Astrocyte of the hippocampus (primary cell): Measurements from ENCODE around the gene GPC5.
A peak's percentile ranks its signal among the peaks of the same experiment; 100 is the strongest.
"Not testable (repeated sequence)": the region's sequence is repeated elsewhere in the genome, so short reads cannot be mapped to it uniquely, and the experiment has no call there.

Experiments
- DNase-seq: peaks from one replicate; pipeline ENCODE4 v3.0.0; 2011; ENCODE audit warnings: low read depth, low spot score

Gene GPC5

DNA sequence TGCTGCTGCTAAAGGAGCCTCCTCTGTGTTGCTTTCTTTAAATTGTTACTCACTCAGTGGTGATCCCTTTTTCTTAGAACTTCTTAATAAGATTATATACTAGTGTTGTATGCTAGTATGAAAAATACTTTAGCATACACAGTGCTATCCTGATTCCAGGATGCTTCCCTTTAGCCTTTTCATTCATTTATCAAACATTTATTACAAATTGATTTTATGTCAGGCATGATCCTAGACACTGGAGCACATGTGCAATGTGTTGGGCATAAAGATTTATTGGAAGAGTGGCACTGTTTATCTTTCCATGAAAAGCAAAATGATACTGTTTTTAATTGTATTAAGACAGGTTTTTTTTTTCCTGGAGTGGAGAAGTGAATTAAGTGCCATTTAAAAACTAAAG, 249.6 kb downstream of the GPC5 start:
- DNase-seq = no peak

DNA sequence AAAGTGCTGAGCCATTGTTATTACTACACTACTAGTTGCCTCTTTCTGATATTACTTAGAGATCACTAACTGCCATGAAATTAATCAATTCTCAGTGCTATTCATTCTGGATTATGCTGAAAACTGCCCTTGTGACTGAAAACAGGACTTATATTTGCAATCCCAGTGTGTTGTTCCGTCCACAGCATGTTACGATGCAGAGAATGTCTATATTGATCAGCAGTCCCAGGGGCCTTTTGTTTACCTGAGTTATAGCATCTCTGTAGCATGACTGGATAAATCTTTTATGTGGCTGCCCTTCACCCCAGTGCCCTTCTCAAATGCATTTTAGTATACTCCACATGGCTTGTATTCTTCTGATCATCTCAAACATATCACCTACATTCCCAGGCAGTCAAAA, 251.0 kb downstream of the GPC5 start:
- DNase-seq = no peak

DNA sequence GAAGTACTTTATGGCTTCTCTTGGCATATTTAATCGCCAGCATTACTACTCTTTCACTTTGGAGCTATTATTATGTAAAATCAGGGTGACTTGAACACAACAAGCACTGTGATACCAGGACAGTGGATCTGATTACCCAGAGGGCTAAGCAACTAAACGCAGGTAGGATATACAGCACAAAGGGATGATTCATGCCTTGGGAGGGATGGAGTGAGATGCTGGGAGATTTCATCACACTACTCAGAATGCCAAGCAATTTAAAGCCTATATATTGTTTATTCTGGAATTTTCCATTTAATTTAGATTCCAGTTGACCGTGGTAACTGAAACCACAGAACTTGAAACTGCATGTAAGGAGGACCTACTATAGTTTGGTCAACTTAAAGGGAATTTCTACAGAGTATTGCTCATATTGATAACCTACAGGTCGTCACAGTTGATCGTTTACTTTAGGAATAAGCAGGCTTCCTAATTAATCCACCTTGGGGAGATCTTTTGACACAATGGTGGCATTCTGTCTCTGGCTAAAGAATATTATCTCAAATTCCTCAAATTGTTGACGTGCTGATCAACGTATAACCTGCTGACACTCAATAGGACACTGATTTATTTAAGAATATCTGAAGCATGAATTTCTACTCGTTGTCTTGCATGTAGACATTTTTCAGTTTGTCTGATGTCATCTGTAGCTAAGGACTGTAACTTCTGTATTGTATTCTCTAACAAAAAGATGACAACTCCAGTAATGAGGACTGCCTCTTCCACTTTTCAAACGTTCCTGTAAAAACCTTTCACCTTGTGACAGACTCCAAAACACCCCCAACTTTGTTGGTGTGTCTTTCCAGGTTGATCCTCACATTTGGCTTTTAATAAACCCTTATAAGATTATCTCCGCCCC, 254.2 kb downstream of the GPC5 start:
- DNase-seq = no peak

DNA sequence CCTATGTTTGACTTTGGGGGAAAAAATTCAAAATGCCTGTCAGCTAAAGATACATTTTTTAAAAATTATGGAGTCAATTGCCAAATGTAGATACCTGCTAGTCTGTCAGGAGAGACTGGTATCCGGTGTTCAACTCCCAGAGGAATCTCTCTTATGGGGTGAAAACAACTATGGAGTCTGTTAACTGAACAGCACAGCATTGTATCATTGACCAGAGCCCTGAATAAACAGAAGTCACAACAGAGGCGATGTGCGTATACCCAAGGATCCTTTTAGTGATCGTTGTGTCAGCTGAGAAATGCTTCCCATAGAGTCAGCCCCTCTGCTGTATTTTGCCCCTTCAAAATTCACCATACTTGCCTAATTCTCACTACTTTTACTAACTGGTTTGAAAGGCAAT, 257.3 kb downstream of the GPC5 start:
- DNase-seq = no peak

DNA sequence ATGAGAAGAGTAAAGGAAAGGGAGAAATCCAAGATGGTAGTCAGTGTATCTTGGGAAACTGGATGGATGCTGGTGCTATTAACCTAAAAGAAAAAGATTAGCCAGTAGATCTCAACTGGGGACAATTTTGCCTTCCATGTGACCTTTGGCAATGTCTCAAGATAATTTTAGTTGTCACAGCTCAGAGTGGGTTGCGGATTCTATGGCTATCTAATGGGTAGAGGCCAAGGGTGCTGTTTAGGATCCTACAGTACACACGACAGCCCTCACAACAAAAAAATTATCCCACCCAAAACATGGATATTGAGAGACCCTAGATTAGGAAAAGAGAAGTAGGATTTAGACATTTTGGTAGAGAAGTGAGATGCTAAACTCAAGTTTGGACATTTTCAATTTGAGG, 258.9 kb downstream of the GPC5 start:
- DNase-seq = no peak

DNA sequence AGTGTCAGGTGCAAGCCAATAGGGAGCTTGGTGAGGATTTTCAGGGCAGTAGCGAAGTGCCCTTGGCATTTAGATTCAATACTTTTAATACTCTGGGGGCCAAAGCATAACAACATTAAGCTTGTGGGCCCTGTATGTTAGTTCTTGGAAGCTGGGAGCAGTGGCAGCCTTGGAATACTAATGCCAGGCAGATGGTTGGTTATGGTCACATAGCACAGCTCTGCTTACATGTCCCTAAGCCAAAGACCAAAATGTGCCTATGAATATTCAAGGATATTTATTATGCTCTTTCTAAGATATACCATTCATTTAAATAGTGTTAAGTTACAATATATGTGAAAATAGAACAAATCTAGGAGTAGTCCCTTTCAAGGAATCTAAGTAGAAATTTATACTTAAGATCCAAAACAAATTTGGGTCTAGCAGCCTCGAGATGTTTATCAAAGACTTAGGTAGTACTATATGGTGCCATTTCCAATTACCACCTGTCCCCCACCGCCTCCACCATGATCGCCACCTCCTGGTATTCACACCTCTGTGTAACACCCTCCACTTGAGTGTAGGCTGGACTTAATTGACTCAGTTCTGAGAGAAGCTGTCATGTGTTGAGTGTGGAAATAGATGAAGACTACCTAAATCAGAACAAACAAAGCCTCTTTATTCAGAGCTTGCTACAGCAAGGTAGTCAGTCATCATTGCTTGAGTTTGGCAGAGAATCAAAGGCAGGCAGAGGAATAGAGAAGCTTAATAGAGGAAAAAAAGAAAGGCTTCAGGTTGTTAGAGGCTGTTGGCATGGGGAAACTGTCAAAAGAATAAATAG, 261.0 kb downstream of the GPC5 start:
- peak; percentile 17 for DNase-seq

DNA sequence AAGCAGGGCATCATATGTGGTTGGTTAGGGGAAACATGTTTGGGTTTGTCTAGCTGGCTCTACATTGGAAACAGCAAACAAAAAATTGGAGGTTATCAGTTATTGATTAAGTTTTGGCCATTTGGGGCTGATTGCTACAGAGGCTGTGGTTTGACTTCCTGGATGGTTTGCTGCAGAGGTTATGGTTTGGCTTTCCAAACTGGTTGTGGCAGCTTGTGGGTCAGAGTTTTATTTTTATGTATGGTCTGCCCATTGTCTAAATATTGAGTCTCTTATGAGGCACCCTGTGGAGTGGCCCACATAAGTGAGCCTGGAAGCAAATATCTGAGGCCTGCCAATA, 261.6 kb downstream of the GPC5 start:
- peak; percentile 9 for DNase-seq

DNA sequence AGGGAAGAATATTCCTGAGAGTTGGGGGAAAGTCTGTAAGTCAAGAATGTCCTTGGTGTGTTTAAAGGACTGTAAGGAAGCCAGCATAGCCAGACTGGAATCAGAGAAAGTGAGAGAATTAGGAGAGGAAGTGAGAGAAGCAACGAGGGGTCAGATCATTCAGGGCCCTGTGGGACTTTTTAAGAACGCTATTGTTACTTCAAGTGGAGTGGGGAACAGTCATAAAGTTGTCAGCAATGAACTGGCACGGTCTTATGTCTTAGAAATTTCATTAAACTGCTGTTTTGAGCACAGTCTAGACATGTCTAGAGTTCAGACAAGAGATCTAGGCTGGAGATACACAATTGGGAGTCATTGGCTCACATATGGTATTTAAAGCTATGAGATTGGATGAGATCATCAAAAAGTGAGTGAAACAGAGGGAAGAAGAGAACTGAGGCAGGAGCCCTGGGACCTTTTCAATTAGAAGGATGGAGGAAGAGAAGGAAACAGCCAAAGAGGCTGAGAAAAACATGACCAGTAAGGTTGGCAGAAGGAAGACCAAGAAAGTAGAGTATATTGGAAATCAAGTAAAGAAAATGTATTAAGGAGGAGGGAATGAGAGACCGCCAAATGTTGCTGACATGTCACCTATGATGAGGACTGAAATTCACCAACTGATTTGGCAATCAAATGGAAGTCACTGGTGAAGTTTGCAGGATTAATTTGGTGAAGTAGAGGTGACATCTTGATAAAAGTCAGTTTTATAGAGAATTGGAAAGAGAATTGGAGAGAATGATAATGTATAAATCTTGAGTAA, 263.5 kb downstream of the GPC5 start:
- DNase-seq = no peak

DNA sequence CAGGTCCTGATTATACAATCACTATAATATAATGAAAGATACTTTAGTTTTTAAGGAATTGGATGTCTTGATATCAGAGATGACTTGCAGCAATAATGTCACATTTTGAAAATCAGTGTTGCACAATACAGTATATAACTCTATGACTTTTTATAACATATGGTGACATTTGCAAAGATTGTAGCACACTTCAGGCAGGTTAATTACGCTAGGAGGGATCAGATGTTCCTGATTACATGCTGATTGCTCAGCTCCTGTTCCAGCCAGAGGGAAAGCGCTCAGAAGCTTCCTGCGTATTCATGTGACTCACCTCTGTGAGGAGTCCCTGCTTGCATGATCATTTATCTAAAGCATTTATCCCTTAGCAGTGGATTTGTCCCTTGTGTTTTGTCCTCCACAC, 265.6 kb downstream of the GPC5 start:
- DNase-seq = no peak

DNA sequence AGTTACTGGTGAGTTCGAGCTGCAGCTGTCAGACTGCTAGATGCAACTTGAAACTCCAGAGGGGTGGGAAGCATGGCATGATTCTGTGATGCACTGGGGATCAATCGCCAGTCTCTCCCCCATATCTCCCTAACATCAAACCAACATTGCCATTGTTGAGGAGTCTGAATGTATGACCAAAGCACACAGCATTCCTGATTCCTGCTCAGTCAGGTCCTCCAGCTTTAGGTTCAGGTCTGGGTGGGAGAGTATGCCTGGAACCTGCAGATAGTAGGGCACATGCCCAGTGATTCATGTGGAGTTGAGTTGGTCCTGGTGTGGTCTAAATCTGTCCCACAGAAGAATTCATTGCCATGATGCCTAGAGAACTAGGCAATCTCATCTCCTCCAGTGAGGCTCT, 269.1 kb downstream of the GPC5 start:
- no peak for DNase-seq

DNA sequence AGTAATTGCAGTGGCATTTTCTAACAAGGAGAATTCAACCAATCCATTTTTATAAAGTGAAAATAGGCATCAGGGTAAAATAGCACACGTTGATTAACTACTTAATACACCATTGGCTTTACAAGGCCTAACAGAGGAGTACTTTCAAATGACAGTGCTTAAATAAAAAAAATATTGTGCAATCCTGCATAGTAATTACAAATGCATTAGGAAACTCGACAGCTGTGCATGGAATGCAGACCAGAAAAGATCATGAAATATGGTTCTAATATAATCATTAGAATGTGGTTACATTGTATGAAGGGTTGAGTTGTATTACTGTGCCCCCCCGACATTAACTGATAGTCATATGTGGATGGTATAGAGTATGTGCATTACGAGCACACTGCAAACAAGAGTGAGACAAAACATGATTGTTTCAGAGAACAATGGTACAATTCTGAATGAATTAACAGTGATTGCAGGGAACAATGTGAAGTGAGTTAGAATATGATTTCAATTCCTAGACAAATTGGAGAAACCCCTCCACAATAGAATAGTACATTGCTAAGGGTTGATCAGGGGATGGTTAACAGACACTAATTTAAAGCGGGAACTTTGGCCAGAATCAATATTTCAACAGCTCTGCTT, 270.6 kb downstream of the GPC5 start:
- no peak for DNase-seq

DNA sequence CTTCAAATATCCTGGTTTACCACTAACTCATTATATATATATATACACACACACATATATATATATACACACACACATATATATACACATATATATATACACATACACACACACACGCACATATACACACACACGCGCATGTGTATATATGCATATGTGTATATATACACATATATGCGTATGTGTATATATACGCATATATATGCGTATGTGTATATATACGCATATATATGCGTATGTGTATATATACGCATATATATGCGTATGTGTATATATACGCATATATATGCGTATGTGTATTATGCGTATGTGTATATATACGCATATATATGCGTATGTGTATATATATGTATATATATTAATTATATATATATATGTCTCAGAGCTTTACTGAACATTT, 275.9 kb downstream of the GPC5 start:
- DNase-seq = not testable (repeated sequence)

DNA sequence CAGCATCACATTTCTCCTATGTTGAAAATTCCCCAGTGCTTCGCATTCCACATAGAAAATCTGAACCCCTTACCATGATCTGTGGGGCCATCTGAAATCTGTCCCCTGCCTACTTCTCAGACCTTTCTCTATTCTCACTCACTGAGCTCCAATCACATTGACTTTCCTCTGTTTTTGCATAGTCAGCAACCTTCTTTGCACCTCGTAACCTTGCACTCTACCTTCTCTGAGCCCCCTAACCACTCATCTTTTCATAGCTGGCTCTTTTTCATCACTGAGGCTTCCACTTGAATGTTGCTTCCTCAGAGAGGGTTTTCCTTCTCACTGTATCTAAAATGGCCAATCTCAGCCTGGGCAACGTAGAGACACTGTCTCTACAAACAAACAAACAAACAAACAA, 286.3 kb downstream of the GPC5 start:
- no peak for DNase-seq

DNA sequence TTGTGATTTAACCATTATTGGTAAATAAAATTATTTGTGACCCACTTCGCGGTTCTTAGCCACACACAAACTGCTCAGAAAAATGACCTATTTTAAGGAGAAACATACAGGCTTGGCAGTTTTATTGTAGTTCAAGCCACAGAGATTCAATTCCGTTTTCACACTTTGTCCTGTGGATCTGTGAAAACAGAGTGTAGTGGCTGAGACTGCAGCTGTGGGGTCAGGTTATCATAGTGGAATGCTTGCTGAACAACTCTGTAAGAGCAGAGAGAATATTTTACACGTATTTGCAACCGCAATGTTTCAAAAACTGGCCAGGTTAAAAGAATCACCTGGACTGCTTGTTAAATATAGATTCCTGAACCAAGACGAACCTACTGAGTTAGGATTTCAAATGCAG, 292.5 kb downstream of the GPC5 start:
- no peak for DNase-seq

DNA sequence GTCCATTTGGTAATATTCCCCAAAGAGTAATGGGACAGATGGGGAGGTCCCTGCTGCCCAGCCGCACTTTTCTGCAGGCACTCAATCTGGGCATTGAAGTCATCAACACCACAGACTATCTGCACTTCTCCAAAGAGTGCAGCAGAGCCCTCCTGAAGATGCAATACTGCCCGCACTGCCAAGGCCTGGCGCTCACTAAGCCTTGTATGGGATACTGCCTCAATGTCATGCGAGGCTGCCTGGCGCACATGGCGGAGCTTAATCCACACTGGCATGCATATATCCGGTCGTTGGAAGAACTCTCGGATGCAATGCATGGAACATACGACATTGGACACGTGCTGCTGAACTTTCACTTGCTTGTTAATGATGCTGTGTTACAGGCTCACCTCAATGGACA, 295.0 kb downstream of the GPC5 start:
- DNase-seq = no peak

DNA sequence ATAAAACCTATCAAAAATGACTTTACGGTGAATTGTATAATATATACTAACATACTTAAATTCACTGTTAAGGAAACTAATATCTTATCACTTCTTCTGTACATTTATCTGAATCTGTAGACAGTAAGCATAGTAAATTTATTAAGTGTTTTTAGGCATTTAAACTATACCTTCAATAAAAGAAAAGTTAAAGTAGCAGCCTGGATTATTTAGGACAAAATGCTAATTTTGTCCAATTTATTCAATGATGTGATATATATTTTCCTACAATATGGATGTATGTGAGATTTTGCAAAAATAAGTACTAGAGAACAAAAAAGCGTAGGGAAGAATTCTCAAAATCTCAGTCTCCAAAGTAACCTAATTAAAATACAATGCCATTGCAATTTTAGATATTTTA, 299.9 kb downstream of the GPC5 start:
- DNase-seq = no peak

DNA sequence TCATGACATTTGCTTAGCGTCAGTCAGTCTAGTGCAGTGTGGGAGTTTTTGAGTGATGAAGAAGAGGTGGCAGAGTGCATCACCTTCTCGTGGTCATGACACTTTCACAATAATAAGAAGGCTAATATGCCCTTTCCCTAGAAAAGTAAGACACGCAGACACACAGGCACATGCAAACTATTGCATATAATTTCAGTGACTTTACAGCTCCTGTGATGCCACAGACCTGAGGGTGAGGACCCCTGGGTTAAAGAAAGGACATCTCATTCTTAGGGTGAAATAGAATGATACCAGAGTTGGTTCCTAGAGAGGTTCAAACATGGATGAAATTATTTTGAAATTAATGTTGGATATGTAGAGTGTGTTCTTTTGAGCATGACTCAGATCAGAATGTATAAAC, 300.3 kb downstream of the GPC5 start:
- DNase-seq = no peak

DNA sequence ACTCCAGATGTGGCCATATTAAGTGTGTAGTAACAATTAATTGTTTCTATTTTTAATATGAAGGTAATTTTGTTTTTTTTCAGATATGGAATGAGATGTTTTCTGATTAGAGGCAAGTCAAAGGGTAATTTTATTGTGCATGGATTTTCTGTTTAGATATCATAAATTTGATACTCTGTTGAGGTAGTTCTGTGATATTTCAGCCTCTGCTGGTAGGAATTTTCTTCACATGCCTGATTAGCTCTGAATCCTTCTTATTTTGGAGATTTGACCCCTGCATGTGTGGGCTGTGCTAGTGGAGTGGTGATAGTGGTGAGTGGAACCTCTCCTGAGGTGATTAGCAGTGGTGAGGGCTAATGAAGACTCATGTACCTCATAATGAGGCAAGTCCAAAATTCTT, 301.4 kb downstream of the GPC5 start:
- no peak for DNase-seq

DNA sequence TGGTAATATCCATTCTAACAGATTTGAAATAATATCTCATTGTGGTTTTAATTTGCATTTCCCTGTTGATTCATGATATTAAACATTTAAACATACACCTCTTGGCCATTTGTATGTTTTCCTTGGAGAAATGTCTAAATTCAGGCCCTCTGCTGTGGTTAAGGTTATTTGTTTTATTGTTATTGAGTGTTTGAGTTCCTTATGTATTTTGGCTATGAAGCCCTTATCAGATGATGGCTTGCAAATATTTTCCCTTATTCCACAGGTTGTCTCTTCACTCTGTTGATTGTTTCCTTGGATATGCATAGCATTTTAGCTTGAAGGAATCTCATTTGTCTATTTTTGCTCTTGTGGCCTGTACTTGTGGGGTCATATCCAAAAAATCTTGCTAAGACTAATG, 303.6 kb downstream of the GPC5 start:
- no peak for DNase-seq

DNA sequence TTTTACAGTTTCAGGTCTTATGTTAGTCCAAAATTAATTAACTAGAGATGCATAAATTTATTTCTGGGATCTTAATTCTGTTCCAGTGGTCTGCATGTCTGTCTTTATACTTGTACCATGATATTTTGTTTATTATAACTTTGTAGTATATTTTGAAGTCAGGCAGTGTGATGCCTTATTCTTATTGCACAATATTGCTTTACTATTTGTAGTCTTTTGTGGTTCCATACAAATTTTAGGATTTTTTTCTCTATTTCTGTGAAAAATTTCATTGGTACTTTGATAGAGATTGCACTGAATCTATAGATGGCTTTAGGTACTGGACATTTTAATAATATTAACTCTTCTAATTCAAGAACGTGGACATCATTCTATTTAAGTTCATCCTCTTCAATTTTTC, 304.0 kb downstream of the GPC5 start:
- DNase-seq = no peak

DNA sequence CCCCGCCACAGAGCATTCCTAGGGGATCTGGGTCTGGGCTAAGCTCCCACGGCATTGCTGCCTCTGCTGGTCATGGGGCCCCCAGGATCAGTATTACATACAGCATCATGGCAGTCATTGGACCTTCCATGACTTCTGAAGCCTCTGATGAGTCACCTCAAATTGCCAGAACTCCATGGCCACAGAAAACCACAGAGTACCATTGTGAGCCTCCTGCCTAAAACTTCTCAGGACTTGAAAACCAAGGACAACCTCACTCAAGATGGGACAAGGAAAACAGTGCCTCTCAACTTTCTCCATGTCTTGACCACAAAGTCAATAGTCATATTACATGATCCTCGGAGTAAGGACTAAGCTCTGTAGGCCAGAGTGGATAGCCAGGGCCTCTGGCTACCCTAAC, 306.0 kb downstream of the GPC5 start:
- DNase-seq = no peak

DNA sequence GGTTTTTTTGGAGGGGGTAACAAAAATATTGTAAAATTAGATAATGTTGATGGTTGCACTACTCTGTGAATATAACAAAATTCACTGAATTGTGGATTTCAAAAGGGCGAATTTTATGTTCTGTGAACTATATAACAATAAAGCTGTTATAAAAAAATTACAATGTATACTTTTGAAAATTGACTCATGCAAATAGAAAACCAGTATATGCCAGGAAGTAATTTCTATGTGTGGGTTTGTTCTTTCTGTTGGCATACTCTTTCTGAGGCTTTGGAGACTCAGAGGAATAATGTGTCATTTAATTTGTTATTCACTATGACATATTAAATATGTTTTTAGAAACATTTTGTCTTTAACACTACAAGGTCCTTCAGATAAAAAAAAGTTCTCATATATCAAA, 310.1 kb downstream of the GPC5 start:
- DNase-seq = no peak
